C4-2B (cell line): Measurements from ENCODE around the gene CLEC18A.

ENCODE experiments used
- H3K27ac ChIP-seq: fragments of 450-650 bp; 2 replicates; pipeline ENCODE4 v1.5.1; 2017
- CTCF ChIP-seq: fragments of 450-650 bp; conservative IDR thresholded peaks from 2 replicates; pipeline ENCODE4 v1.5.1; 2017; ENCODE audit warnings: mild to moderate bottlenecking
- ZFX ChIP-seq: fragments of 450-650 bp; IDR thresholded peaks from 2 replicates; pipeline ENCODE4 v1.6.1; 2017

The CLEC18A gene

GRCh38 chr16:69935740-69936139 lies 15.4 kb upstream of the CLEC18A start:
- TF ChIP-seq ZFX, result no peak
- no peak for TF ChIP-seq CTCF
- H3K27ac ChIP-seq, result no peak overlapping the region

GRCh38 chr16:69936252-69936651 lies 14.9 kb upstream of the CLEC18A start:
- no peak for TF ChIP-seq ZFX
- no peak for TF ChIP-seq CTCF
- no peak overlapping the region for H3K27ac ChIP-seq

- no peak overlapping the region for H3K27ac ChIP-seq
- no peak for TF ChIP-seq ZFX
- no peak for TF ChIP-seq CTCF
Observed at GRCh38 chr16:69936751-69937211, 14.4 kb upstream of the CLEC18A start.

- H3K27ac ChIP-seq, result no peak overlapping the region
- TF ChIP-seq CTCF (peak; percentile 57), ZFX (no peak)
Observed at GRCh38 chr16:69937465-69937951, 13.6 kb upstream of the CLEC18A start.

GRCh38 chr16:69938981-69939820 lies 11.9 kb upstream of the CLEC18A start:
- TF ChIP-seq ZFX (no peak), CTCF (no peak)
- no peak overlapping the region for H3K27ac ChIP-seq

- TF ChIP-seq ZFX (no peak), CTCF (no peak)
- H3K27ac ChIP-seq, result no peak overlapping the region
Observed at GRCh38 chr16:69939821-69940585, 11.1 kb upstream of the CLEC18A start.

- TF ChIP-seq ZFX, result no peak
- no peak for TF ChIP-seq CTCF
- no peak overlapping the region for H3K27ac ChIP-seq
Observed at GRCh38 chr16:69940676-69941075, 10.5 kb upstream of the CLEC18A start.
